Measurements from ENCODE around the gene PDZD8. TPM values are rescaled to one million over a fixed set of nuclear protein-coding genes. Genes with fewer than 3 reads are reported as not detected.
"Not testable (repeated sequence)": the region's sequence is repeated elsewhere in the genome, so short reads cannot be mapped to it uniquely, and the experiment has no call there.

The PDZD8 gene
- total and polyA plus RNA-seq, 9 donors: 9.0 to 19.4 (median 14.7) TPM

DNA sequence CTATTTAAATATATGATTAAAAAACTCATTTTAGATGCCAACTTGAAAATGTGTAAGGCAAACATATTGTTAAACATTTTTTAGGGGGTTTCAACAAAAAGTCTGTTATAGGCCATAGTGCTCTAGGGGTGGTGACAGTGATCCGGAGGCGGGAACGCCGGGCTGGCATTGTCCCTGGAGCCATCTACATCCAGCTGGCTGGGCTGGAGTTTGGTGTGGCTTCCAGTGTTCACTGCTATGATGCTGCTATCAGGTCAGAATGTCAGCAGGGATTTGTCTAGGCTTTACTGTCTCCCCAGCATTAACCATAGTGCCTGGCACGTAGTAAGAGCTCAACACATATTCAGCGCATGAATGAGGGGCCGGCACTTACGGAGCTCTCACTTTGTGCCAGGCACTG lies 136.2 kb downstream of the PDZD8 start:
- H3K4me3 ChIP-seq (ENCODE audit: low read length): no peak overlapping the region
- peaks cover 68% of the 10 kb centered on the region for H3K27me3 ChIP-seq (ENCODE audit: control insufficient read depth, insufficient read depth, low read length)
- peaks cover 3% of the 10 kb centered on the region for H3K4me1 ChIP-seq (ENCODE audit: control insufficient read depth, insufficient read depth, low read length)
- H3K9me3 ChIP-seq (replicated peaks; ENCODE audit: control insufficient read depth, low read depth, low read length): no peaks in the 10 kb centered on the region
- H3K36me3 ChIP-seq (ENCODE audit: control insufficient read depth, insufficient read depth, low read length): no peaks in the 10 kb centered on the region
- no peak overlapping the region for H3K27ac ChIP-seq (ENCODE audit: low read length)
- DNase-seq: no peak
- 93% methylated on average over 4 of the region's 8 CpGs for WGBS (ENCODE audit: insufficient coverage)

DNA sequence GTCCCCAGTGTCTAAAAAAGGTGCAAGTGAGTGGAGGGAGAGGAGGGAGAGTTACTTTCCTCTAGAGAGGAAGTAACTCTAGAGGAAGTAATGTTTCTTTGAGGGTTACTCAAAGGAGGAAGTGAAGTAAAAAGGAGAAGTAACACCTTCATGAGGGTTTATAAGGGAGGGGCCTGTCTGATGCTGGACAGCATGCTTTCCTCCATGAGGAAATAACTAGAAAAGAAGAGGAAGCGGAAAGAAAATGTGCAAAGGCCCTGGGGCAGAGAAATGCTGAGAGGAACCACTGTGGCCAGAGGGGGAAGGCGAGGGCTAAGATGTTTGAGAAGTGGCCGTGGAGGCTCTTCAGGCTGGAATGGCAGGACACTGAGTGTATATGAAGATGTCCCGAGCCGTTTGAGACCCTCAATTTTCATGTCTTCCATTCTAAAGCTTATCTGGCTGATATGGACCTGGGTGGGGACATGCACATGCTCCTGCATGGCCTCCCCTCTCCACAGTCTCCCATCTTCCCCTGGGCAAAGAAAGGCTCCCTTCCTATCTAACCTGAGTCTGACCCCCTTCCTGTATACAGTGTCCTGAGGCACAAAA lies 137.7 kb downstream of the PDZD8 start:
- H3K36me3 ChIP-seq (ENCODE audit: control insufficient read depth, insufficient read depth, low read length): no peaks in the 10 kb centered on the region
- H3K9me3 ChIP-seq (replicated peaks; ENCODE audit: control insufficient read depth, low read depth, low read length): no peaks in the 10 kb centered on the region
- H3K4me1 ChIP-seq (ENCODE audit: control insufficient read depth, insufficient read depth, low read length): peaks cover 3% of the 10 kb centered on the region
- peaks cover 61% of the 10 kb centered on the region for H3K27me3 ChIP-seq (ENCODE audit: control insufficient read depth, insufficient read depth, low read length)
- WGBS (ENCODE audit: insufficient coverage): 81% methylated on average over 5 of the region's 5 CpGs
- no peak overlapping the region for H3K4me3 ChIP-seq (ENCODE audit: low read length)
- DNase-seq: no peak
- no peak overlapping the region for H3K27ac ChIP-seq (ENCODE audit: low read length)

DNA sequence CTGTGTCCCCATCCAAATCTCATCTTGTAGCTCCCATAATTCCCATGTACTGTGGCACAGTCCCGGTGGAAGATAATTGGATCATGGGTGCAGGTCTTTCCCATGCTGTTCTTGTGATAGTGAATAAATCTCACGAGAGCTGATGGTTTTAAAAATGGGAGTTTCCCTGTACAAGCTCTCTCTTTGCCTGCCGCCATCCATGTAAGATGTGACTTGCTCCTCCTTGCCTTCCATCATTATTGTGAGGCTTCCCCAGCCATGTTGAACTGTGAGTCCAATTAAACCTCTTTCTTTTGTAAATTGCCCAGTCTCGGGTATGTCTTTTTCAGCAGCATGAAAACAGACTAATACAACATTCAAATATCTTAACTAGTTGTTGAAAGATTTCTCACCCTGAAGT lies 145.1 kb downstream of the PDZD8 start:
- DNase-seq; H3K4me3 ChIP-seq (ENCODE audit: low read length); H3K36me3 ChIP-seq (ENCODE audit: control insufficient read depth, insufficient read depth, low read length); H3K4me1 ChIP-seq (ENCODE audit: control insufficient read depth, insufficient read depth, low read length); H3K27ac ChIP-seq (ENCODE audit: low read length); H3K9me3 ChIP-seq (replicated peaks; ENCODE audit: control insufficient read depth, low read depth, low read length): not testable (repeated sequence)
- WGBS (ENCODE audit: insufficient coverage): 89% methylated on average over 1 of the region's 4 CpGs
- peaks cover 28% of the 10 kb centered on the region for H3K27me3 ChIP-seq (ENCODE audit: control insufficient read depth, insufficient read depth, low read length)

DNA sequence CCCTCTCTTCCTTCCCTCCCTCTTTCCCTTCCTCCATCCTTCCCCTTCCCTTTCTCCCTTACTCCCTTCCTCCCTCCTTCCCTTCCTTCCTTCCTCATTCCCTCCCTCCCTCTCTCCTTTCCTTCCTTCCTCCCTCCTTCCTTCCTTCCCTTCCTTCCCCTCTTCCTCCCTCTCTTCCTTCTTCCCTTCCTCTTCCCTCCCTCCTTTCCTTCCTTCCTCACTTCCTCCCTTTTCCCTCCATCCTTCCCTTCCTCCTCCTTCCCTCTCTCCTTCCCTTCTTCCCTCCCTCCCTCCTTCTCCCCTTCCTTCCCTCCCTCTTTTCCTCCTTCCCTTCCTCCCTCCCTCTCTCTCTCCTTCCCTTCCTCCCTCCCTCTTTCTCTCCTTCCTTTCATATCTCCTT lies 147.0 kb downstream of the PDZD8 start:
- no peak overlapping the region for H3K27ac ChIP-seq (ENCODE audit: low read length)
- H3K4me3 ChIP-seq (ENCODE audit: low read length): no peak overlapping the region
- peaks cover 23% of the 10 kb centered on the region for H3K27me3 ChIP-seq (ENCODE audit: control insufficient read depth, insufficient read depth, low read length)
- H3K36me3 ChIP-seq (ENCODE audit: control insufficient read depth, insufficient read depth, low read length): no peaks in the 10 kb centered on the region
- no peaks in the 10 kb centered on the region for H3K4me1 ChIP-seq (ENCODE audit: control insufficient read depth, insufficient read depth, low read length)
- no peaks in the 10 kb centered on the region for H3K9me3 ChIP-seq (replicated peaks; ENCODE audit: control insufficient read depth, low read depth, low read length)
- no peak for DNase-seq

Other genes starting within 250 kb of the PDZD8 start
- not detected for gene VAX1, start 237.2 kb downstream of the PDZD8 start, total RNA-seq
- gene VAX1, start 237.2 kb downstream of the PDZD8 start, polyA plus RNA-seq (ENCODE audit: insufficient read depth in 1 of 8, insufficient read length in 8 of 8, low replicate concordance in 1 of 8): not detected
- gene KCNK18, start 178.0 kb downstream of the PDZD8 start, total RNA-seq: not detected
- gene KCNK18, start 178.0 kb downstream of the PDZD8 start, polyA plus RNA-seq (ENCODE audit: insufficient read depth in 1 of 8, insufficient read length in 8 of 8, low replicate concordance in 1 of 8): not detected
- gene SLC18A2, start 134.3 kb downstream of the PDZD8 start, total RNA-seq: 0.35 TPM
- under 1 TPM; 0.20 to 0.93 (median 0.29) TPM for gene SLC18A2, start 134.3 kb downstream of the PDZD8 start, polyA plus RNA-seq (ENCODE audit: insufficient read depth in 1 of 8, insufficient read length in 8 of 8, low replicate concordance in 1 of 8)
- gene EMX2, start 167.3 kb upstream of the PDZD8 start, total RNA-seq: 5.7 TPM
- gene EMX2, start 167.3 kb upstream of the PDZD8 start, polyA plus RNA-seq (ENCODE audit: insufficient read depth in 1 of 8, insufficient read length in 8 of 8, low replicate concordance in 1 of 8): 10 to 100 TPM in 2 of 8 donors, 1 to 10 TPM in 6; 5.8 to 12.5 (median 8.8) TPM